ENCODE measurements around the gene XKR7.

DNA sequence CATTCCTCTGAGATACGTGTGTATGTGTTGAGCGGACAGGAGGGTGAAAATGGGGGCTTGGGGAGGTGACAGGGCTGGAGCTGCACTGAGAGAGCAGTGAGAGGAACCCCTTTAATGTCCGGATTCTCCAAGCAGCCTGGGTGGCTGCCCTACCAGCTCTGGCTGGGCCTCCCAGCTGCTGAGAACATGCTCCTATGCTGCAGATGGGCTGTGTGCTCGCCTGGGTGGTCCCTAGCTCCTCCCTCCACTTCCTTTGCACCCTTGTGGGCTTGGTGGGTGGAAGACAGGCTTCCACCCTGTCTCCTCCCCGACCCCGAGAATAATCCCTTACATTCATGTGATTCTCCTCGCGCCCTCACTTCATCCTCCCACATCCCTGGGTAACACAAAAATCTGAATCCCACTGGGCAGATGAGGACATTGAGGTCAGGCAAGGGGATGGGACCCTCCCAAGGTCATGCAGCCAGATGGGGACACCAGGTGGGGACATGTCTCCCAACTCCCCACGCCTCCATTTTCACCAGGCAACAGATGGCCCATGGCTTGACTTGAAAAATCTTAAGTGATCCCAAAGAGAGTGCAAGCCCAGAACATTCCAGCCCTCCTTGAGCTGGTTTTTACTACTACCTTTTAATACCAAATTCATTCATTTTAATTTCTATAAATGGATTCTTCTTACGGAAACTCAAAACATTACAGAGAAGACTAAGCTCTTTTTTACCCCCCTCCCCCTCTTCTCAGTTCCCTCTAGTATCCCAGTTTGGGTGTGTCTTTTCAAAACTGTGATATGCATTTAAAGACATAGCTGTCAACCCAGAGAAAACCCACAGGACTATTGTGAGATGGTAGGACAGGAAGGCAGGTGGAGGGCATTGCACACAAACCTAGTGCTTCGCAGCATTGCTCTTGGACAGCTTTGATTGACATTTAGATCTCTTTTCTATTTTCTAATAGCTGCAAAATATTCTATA lies 11.1 kb upstream of the XKR7 start:
- TF ChIP-seq, protein P1, sequence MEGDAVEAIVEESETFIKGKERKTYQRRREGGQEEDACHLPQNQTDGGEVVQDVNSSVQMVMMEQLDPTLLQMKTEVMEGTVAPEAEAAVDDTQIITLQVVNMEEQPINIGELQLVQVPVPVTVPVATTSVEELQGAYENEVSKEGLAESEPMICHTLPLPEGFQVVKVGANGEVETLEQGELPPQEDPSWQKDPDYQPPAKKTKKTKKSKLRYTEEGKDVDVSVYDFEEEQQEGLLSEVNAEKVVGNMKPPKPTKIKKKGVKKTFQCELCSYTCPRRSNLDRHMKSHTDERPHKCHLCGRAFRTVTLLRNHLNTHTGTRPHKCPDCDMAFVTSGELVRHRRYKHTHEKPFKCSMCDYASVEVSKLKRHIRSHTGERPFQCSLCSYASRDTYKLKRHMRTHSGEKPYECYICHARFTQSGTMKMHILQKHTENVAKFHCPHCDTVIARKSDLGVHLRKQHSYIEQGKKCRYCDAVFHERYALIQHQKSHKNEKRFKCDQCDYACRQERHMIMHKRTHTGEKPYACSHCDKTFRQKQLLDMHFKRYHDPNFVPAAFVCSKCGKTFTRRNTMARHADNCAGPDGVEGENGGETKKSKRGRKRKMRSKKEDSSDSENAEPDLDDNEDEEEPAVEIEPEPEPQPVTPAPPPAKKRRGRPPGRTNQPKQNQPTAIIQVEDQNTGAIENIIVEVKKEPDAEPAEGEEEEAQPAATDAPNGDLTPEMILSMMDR (IDR thresholded peaks at IDR 0.05): no peak
- no peak for TF ChIP-seq POLR2A (IDR thresholded peaks at IDR 0.05)
